H9 (cell line): ENCODE data around the gene TSPAN18. TPM values are rescaled to one million over a fixed set of nuclear protein-coding genes. Genes with fewer than 3 reads are reported as not detected.
A peak's percentile ranks its signal among the peaks of the same experiment; 100 is the strongest.

Source experiments
- DNase-seq: peaks from one replicate; pipeline ENCODE4 v3.0.0-alpha.2; 2017
- H2AFZ ChIP-seq: one replicate; pipeline ENCODE4 v1.6.1; 2013; ENCODE audit warnings: mild to moderate bottlenecking, low read length, control low read depth, moderate library complexity
- H2AK5ac ChIP-seq: 2 replicates; pipeline ENCODE4 v1.6.1; 2013; ENCODE audit warnings: low read length, control low read depth, mixed read lengths; ENCODE audit not compliant: insufficient read length
- H2BK120ac ChIP-seq: one replicate; pipeline ENCODE4 v1.6.1; 2013; ENCODE audit warnings: low read depth, mild to moderate bottlenecking, low read length, control low read depth, inconsistent platforms; ENCODE audit not compliant: poor library complexity, severe bottlenecking
- H2BK12ac ChIP-seq: 2 replicates; pipeline ENCODE4 v1.6.1; 2013; ENCODE audit warnings: low read length, control low read depth, mixed read lengths, low read depth; ENCODE audit not compliant: insufficient read length
- H2BK15ac ChIP-seq: 2 replicates; pipeline ENCODE4 v1.6.1; 2013; ENCODE audit warnings: low read depth, low read length, control low read depth
- H2BK20ac ChIP-seq: one replicate; pipeline ENCODE4 v1.6.1; 2013; ENCODE audit warnings: low read depth, mild to moderate bottlenecking, low read length, control low read depth, inconsistent platforms; ENCODE audit not compliant: poor library complexity, severe bottlenecking
- H2BK5ac ChIP-seq: 2 replicates; pipeline ENCODE4 v1.6.1; 2013; ENCODE audit warnings: low read length, control low read depth, mixed read lengths; ENCODE audit not compliant: insufficient read length
- H3K14ac ChIP-seq: 2 replicates; pipeline ENCODE4 v1.6.1; 2013; ENCODE audit warnings: low read length, control low read depth; ENCODE audit not compliant: insufficient read depth
- H3K18ac ChIP-seq: 2 replicates; pipeline ENCODE4 v1.6.1; 2013; ENCODE audit warnings: low read depth, mild to moderate bottlenecking, mixed read lengths, low read length, control low read depth; ENCODE audit not compliant: insufficient read length
- H3K23ac ChIP-seq: 2 replicates; pipeline ENCODE4 v1.6.1; 2013; ENCODE audit warnings: low read length, control low read depth, mixed read lengths, low read depth; ENCODE audit not compliant: insufficient read length
- H3K23me2 ChIP-seq: 2 replicates; pipeline ENCODE4 v1.6.1; 2013; ENCODE audit warnings: low read depth, mild to moderate bottlenecking, mixed read lengths, low read length, control low read depth; ENCODE audit not compliant: insufficient read length, poor library complexity, severe bottlenecking
- H3K27ac ChIP-seq: 2 replicates; pipeline ENCODE4 v1.5.1; 2013; ENCODE audit warnings: low read length, control low read depth, mixed read lengths, low read depth; ENCODE audit not compliant: insufficient read length
- H3K27me3 ChIP-seq: 2 replicates; pipeline ENCODE4 v1.6.1; 2013; ENCODE audit warnings: low read length, control low read depth, inconsistent platforms; ENCODE audit not compliant: insufficient read depth
- H3K4ac ChIP-seq: 2 replicates; pipeline ENCODE4 v1.6.1; 2013; ENCODE audit warnings: low read depth, mild to moderate bottlenecking, control low read depth, inconsistent platforms, low read length, moderate library complexity
- H3K4me1 ChIP-seq: 2 replicates; pipeline ENCODE4 v1.6.1; 2013; ENCODE audit warnings: low read length, control low read depth, inconsistent platforms; ENCODE audit not compliant: insufficient read depth
- H3K4me2 ChIP-seq: 2 replicates; pipeline ENCODE4 v1.6.1; 2013; ENCODE audit warnings: low read length, control low read depth, mixed read lengths; ENCODE audit not compliant: insufficient read length, insufficient read depth
- H3K56ac ChIP-seq: 2 replicates; pipeline ENCODE4 v1.6.1; 2013; ENCODE audit warnings: low read depth, mild to moderate bottlenecking, mixed read lengths, low read length, control low read depth; ENCODE audit not compliant: insufficient read length
- H3K79me1 ChIP-seq: 2 replicates; pipeline ENCODE4 v1.6.1; 2013; ENCODE audit warnings: low read depth, mild to moderate bottlenecking, moderate library complexity, low read length, control low read depth, inconsistent platforms; ENCODE audit not compliant: insufficient read depth, poor library complexity, severe bottlenecking
- H3K79me2 ChIP-seq: 2 replicates; pipeline ENCODE4 v1.6.1; 2013; ENCODE audit warnings: low read length, control low read depth, inconsistent platforms; ENCODE audit not compliant: insufficient read depth
- H3K9ac ChIP-seq: 2 replicates; pipeline ENCODE4 v1.6.1; 2013; ENCODE audit warnings: low read length, control low read depth, mixed read lengths; ENCODE audit not compliant: insufficient read length; ENCODE audit errors: extremely low read depth
- H3K9me3 ChIP-seq: one replicate; pipeline ENCODE4 v1.6.1; 2013; ENCODE audit warnings: low read depth, low read length, inconsistent platforms; ENCODE audit not compliant: control insufficient read depth
- H3T11ph ChIP-seq: one replicate; pipeline ENCODE4 v1.6.1; 2013; ENCODE audit warnings: mild to moderate bottlenecking, low read length, control low read depth, inconsistent platforms
- H4K20me1 ChIP-seq: one replicate; pipeline ENCODE4 v1.6.1; 2013; ENCODE audit not compliant: control insufficient read depth, insufficient read length, insufficient read depth
- H4K5ac ChIP-seq: 2 replicates; pipeline ENCODE4 v1.6.1; 2013; ENCODE audit warnings: low read depth, mild to moderate bottlenecking, mixed read lengths, low read length, control low read depth; ENCODE audit not compliant: insufficient read length
- H4K8ac ChIP-seq: replicated peaks from 2 replicates; pipeline ENCODE4 v1.6.1; 2013; ENCODE audit warnings: low read length, control low read depth, mixed read lengths, low read depth; ENCODE audit not compliant: insufficient read length
- H4K91ac ChIP-seq: 2 replicates; pipeline ENCODE4 v1.6.1; 2013; ENCODE audit warnings: low read depth, mild to moderate bottlenecking, moderate library complexity, mixed read lengths, low read length, control low read depth; ENCODE audit not compliant: insufficient read length
- H3K27ac Mint-ChIP-seq, 3 experiments: 2 replicates in 2 of 3; 3 replicates in 1 of 3; pipeline ENCODE4 v1.8.0; 2020 to 2021; ENCODE audit warnings: mixed read lengths in 3 of 3, mild to moderate bottlenecking in 1 of 3, moderate library complexity in 1 of 3
- H3K27me3 Mint-ChIP-seq: 2 replicates; pipeline ENCODE4 v1.8.0; 2021; ENCODE audit warnings: low read depth, mild to moderate bottlenecking, moderate library complexity, mixed read lengths
- H3K36me3 Mint-ChIP-seq, 3 experiments: 2 replicates in 2 of 3; 3 replicates in 1 of 3; pipeline ENCODE4 v1.8.0; 2020 to 2021; ENCODE audit warnings: low read depth in 3 of 3, mixed read lengths in 3 of 3; ENCODE audit not compliant: insufficient read depth in 1 of 3
- H3K4me1 Mint-ChIP-seq, 2 experiments: 2 replicates each; pipeline ENCODE4 v1.8.0; 2020; ENCODE audit warnings: mixed read lengths in 2 of 2
- H3K4me3 Mint-ChIP-seq, 2 experiments: 2 replicates in 1 of 2; 3 replicates in 1 of 2; pipeline ENCODE4 v1.8.0; 2020 to 2021; ENCODE audit warnings: mild to moderate bottlenecking in 2 of 2, mixed read lengths in 2 of 2, moderate library complexity in 1 of 2
- H3K9me3 Mint-ChIP-seq, 2 experiments: 2 replicates in 1 of 2; 3 replicates in 1 of 2; pipeline ENCODE4 v1.8.0; 2020; ENCODE audit warnings: mild to moderate bottlenecking in 2 of 2, mixed read lengths in 2 of 2, moderate library complexity in 1 of 2
- CTCF ChIP-seq: fragments of 200-600 bp; sonication (generic); conservative IDR thresholded peaks from 3 replicates; pipeline ENCODE4 v1.8.0; 2021; ENCODE audit warnings: antibody characterized with exemption, mild to moderate bottlenecking
- WGBS: extraction: QIAGEN DNeasy Blood & Tissue Kit; methylation state at CpG from one replicate; pipeline ENCODE4 v1.1.7; 2013; ENCODE audit warnings: missing lambda C conversion rate, low lambda C conversion rate, mixed read lengths; ENCODE audit not compliant: insufficient read length; ENCODE audit errors: extremely low coverage; 5-methylcytosine and 5-hydroxymethylcytosine counted together
- total RNA-seq: library from RNA; stranded (reverse); gene quantifications from 2 replicates; pipeline ENCODE4 v1.2.1, GENCODE V29; 2021

TSPAN18 gene
- total RNA-seq, 1 experiment from 2014 or later = 25.3 TPM

GRCh38 chr11:44912270-44912987, 185.7 kb downstream of the TSPAN18 start:
- no peak for TF ChIP-seq CTCF
- WGBS = no CpG with 5 or more reads among the region's 12 CpGs
- Mint-ChIP-seq H3K4me1 (peaks cover 22 to 33% of the 10 kb centered on the region in 2 experiments), H3K4me3 (peak overlapping the region in 1 of 2 experiments; percentile 72; a peak in 3 of 5 replicates), H3K27ac (peak overlapping the region in 1 of 3 experiments; percentile 82; a peak in 2 of 7 replicates), H3K9me3 (no peaks in the 10 kb centered on the region; a peak in 1 of 5 replicates), H3K36me3 (no peaks in the 10 kb centered on the region), H3K27me3 (peaks cover 3% of the 10 kb centered on the region)
- Histone ChIP-seq H3K4me2 (peak overlapping the region; percentile 55), H2AK5ac (no peak overlapping the region), H3K23me2 (no peaks in the 10 kb centered on the region), H3T11ph (no peak overlapping the region), H2BK120ac (no peak overlapping the region), H2BK12ac (no peak overlapping the region), H3K4me1 (peaks cover 2% of the 10 kb centered on the region; the same call in 1 of the 2 replicates), H3K9ac (no peak overlapping the region), H4K8ac (no peak overlapping the region), H3K14ac (no peak overlapping the region), H2AFZ (no peak overlapping the region), H3K27ac (no peak overlapping the region), H3K9me3 (no peaks in the 10 kb centered on the region), H2BK15ac (no peak overlapping the region), H3K4ac (no peak overlapping the region), H3K18ac (no peak overlapping the region), H4K5ac (no peak overlapping the region), H3K27me3 (no peaks in the 10 kb centered on the region), H3K79me1 (no peaks in the 10 kb centered on the region), H2BK5ac (no peak overlapping the region), H4K91ac (no peak overlapping the region), H3K79me2 (no peaks in the 10 kb centered on the region), H3K56ac (no peak overlapping the region), H4K20me1 (no peaks in the 10 kb centered on the region), H2BK20ac (no peak overlapping the region), H3K23ac (no peak overlapping the region)
- peak; percentile 69 for DNase-seq
